Activated naive CD8-positive, alpha-beta T cell (primary cell): ENCODE measurements around the gene KNOP1.

Experiments
- H3K27ac Mint-ChIP-seq: one replicate; pipeline ENCODE4 v1.8.0; 2021; ENCODE audit warnings: mixed read lengths
- H3K27me3 Mint-ChIP-seq: one replicate; pipeline ENCODE4 v1.8.0; 2021; ENCODE audit warnings: mixed read lengths
- H3K36me3 Mint-ChIP-seq: one replicate; pipeline ENCODE4 v1.8.0; 2021; ENCODE audit warnings: mixed read lengths
- H3K4me1 Mint-ChIP-seq: one replicate; pipeline ENCODE4 v1.8.0; 2021; ENCODE audit warnings: low read depth, mixed read lengths
- H3K4me3 Mint-ChIP-seq: one replicate; pipeline ENCODE4 v1.8.0; 2021; ENCODE audit warnings: mild to moderate bottlenecking, mixed read lengths
- H3K9me3 Mint-ChIP-seq: one replicate; pipeline ENCODE4 v1.8.0; 2021; ENCODE audit warnings: low read depth, mixed read lengths

The KNOP1 gene, protein sequence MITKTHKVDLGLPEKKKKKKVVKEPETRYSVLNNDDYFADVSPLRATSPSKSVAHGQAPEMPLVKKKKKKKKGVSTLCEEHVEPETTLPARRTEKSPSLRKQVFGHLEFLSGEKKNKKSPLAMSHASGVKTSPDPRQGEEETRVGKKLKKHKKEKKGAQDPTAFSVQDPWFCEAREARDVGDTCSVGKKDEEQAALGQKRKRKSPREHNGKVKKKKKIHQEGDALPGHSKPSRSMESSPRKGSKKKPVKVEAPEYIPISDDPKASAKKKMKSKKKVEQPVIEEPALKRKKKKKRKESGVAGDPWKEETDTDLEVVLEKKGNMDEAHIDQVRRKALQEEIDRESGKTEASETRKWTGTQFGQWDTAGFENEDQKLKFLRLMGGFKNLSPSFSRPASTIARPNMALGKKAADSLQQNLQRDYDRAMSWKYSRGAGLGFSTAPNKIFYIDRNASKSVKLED

GRCh38 chr16:19717741-19718623 is at the start of gene KNOP1, which contains the start of gene IQCK:
TSS of gene KNOP1 (minus strand) at chr16:19718227. CDS start at chr16:19715035, 3,192 bp downstream.
TSS of gene IQCK (plus strand) at chr16:19718271. CDS start at chr16:19718307, 36 bp downstream.
- no peaks in the 10 kb centered on the region for H3K9me3 Mint-ChIP-seq
- H3K27me3 Mint-ChIP-seq, result no peaks in the 10 kb centered on the region
- peak within 1 kb of the TSS; percentile 96 for H3K4me3 Mint-ChIP-seq
- peak within 1 kb of the TSS; percentile 92 for H3K27ac Mint-ChIP-seq
- peaks cover 22% of the 10 kb centered on the region for H3K4me1 Mint-ChIP-seq
- peaks cover 11% of the 10 kb centered on the region for H3K36me3 Mint-ChIP-seq

- Mint-ChIP-seq H3K9me3 (peaks cover 11% of the 10 kb centered on the region), H3K4me1 (no peaks in the 10 kb centered on the region), H3K27me3 (peaks cover 2% of the 10 kb centered on the region), H3K4me3 (no peak overlapping the region), H3K27ac (no peak overlapping the region), H3K36me3 (peaks cover 8% of the 10 kb centered on the region)
Observed at GRCh38 chr16:19767497-19767896, 49.5 kb upstream of the KNOP1 start.

DNA sequence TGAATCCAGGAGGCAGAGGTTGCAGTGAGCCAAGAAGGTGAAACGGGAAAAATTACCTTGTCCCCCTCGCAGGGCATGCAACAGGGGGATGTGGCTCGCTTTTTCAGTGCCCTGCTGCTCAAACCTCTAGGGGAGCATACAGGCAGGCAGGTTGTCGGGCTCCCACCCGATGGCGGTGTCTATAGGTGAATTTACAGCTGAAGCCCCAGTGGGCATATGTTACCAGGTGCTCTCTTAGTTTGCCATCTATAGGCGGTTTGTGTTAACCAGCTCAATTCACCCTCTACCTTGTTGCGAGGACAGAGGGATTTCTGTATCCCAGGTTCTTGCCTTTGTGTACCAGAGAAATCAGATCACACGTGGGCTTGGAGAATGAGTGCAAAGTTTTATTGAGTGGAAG is 49.0 kb upstream of the KNOP1 start:
- peaks cover 2% of the 10 kb centered on the region for H3K27me3 Mint-ChIP-seq
- peaks cover 11% of the 10 kb centered on the region for H3K9me3 Mint-ChIP-seq
- no peak overlapping the region for H3K4me3 Mint-ChIP-seq
- H3K36me3 Mint-ChIP-seq, result peaks cover 8% of the 10 kb centered on the region
- H3K27ac Mint-ChIP-seq, result no peak overlapping the region
- H3K4me1 Mint-ChIP-seq, result no peaks in the 10 kb centered on the region

GRCh38 chr16:19766554-19766884 is 48.5 kb upstream of the KNOP1 start:
- Mint-ChIP-seq H3K36me3 (peaks cover 8% of the 10 kb centered on the region), H3K4me1 (no peaks in the 10 kb centered on the region), H3K9me3 (peaks cover 11% of the 10 kb centered on the region), H3K4me3 (no peak overlapping the region), H3K27me3 (peaks cover 2% of the 10 kb centered on the region), H3K27ac (no peak overlapping the region)

GRCh38 chr16:19765860-19766553 is 48.0 kb upstream of the KNOP1 start:
- H3K27me3 Mint-ChIP-seq, result peaks cover 2% of the 10 kb centered on the region
- peaks cover 11% of the 10 kb centered on the region for H3K9me3 Mint-ChIP-seq
- H3K36me3 Mint-ChIP-seq, result peaks cover 8% of the 10 kb centered on the region

GRCh38 chr16:19760356-19761060 is 42.5 kb upstream of the KNOP1 start:
- Mint-ChIP-seq H3K27me3 (no peaks in the 10 kb centered on the region), H3K4me3 (no peak overlapping the region), H3K4me1 (no peaks in the 10 kb centered on the region), H3K36me3 (no peaks in the 10 kb centered on the region), H3K27ac (no peak overlapping the region), H3K9me3 (no peaks in the 10 kb centered on the region)

More at GRCh38 chr16:19765860-19766553, 48.0 kb upstream of the KNOP1 start:
- Mint-ChIP-seq H3K4me1 (no peaks in the 10 kb centered on the region), H3K4me3 (no peak overlapping the region), H3K27ac (no peak overlapping the region)

- no peaks in the 10 kb centered on the region for H3K9me3 Mint-ChIP-seq
- H3K27ac Mint-ChIP-seq, result no peak overlapping the region
- no peak overlapping the region for H3K4me3 Mint-ChIP-seq
- no peaks in the 10 kb centered on the region for H3K4me1 Mint-ChIP-seq
- no peaks in the 10 kb centered on the region for H3K27me3 Mint-ChIP-seq
- H3K36me3 Mint-ChIP-seq, result no peaks in the 10 kb centered on the region
Observed at GRCh38 chr16:19757762-19758595, 40.0 kb upstream of the KNOP1 start.

DNA sequence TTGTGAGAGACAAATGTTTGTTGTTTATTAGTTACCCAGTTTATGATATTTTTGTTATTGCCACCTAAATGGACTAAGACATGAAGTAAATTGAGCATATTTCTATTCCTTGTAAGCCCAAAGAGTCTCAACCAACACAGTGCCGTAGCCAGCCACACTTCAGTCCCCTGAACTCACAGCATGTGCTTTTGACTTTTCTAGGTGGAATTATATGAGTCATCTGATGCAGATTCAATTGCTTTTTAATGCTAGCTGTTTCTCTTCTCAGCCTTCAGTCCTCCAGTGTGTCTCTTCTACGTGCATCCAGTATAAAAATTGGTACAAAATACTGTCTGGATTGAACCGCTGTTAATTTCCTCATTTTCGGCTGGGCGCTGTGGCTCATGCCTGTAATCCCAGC is 39.0 kb upstream of the KNOP1 start:
- no peak overlapping the region for H3K27ac Mint-ChIP-seq
- no peaks in the 10 kb centered on the region for H3K36me3 Mint-ChIP-seq
- no peaks in the 10 kb centered on the region for H3K4me1 Mint-ChIP-seq

DNA sequence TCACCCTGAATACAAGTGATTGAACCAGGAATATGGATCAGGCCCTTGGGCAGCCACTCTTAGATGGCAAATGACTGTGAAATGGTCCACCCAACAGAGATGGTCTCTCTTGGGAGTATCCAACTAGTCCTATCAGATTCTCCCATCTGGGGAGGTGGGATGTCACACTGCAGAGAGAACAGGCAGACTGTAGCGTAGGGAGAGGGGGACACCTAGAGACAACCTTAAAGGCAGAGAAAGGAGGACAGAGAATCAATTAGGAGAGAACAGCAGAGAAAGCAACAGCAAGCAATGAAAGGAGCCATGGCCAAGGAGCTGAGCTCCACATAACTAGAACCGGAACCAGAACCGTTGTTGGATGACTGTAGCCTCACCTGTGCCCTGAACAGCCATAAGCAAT is 37.2 kb upstream of the KNOP1 start:
- no peaks in the 10 kb centered on the region for H3K9me3 Mint-ChIP-seq
- H3K4me3 Mint-ChIP-seq, result no peak overlapping the region
- no peaks in the 10 kb centered on the region for H3K27me3 Mint-ChIP-seq
- peaks cover 2% of the 10 kb centered on the region for H3K36me3 Mint-ChIP-seq
- H3K4me1 Mint-ChIP-seq, result no peaks in the 10 kb centered on the region
- H3K27ac Mint-ChIP-seq, result no peak overlapping the region

More for the DNA sequence above, 39.0 kb upstream of the KNOP1 start:
- no peaks in the 10 kb centered on the region for H3K27me3 Mint-ChIP-seq
- no peak overlapping the region for H3K4me3 Mint-ChIP-seq
- H3K9me3 Mint-ChIP-seq, result no peaks in the 10 kb centered on the region

DNA sequence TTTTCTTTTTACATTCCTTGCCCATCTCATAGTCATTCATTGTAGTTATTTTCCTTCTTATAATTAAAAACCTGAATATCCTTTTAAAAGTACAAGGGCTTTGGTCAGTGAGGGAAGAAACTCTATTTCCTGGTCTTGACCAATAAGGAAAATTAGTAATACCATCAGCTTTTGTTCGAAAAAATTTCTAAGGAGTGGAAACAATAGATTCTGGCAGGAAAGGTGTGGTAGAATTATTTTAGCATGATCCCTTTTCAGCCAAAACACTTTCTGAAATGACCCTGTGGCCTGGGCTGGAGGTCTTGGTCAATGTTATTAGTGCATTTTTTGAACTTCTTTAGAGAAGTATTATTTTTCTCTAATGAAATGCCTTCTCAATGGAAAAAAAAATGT is 36.6 kb upstream of the KNOP1 start:
- H3K36me3 Mint-ChIP-seq, result peaks cover 2% of the 10 kb centered on the region
- H3K4me1 Mint-ChIP-seq, result no peaks in the 10 kb centered on the region
- no peaks in the 10 kb centered on the region for H3K27me3 Mint-ChIP-seq
- H3K4me3 Mint-ChIP-seq, result no peak overlapping the region
- no peak overlapping the region for H3K27ac Mint-ChIP-seq
- no peaks in the 10 kb centered on the region for H3K9me3 Mint-ChIP-seq

DNA sequence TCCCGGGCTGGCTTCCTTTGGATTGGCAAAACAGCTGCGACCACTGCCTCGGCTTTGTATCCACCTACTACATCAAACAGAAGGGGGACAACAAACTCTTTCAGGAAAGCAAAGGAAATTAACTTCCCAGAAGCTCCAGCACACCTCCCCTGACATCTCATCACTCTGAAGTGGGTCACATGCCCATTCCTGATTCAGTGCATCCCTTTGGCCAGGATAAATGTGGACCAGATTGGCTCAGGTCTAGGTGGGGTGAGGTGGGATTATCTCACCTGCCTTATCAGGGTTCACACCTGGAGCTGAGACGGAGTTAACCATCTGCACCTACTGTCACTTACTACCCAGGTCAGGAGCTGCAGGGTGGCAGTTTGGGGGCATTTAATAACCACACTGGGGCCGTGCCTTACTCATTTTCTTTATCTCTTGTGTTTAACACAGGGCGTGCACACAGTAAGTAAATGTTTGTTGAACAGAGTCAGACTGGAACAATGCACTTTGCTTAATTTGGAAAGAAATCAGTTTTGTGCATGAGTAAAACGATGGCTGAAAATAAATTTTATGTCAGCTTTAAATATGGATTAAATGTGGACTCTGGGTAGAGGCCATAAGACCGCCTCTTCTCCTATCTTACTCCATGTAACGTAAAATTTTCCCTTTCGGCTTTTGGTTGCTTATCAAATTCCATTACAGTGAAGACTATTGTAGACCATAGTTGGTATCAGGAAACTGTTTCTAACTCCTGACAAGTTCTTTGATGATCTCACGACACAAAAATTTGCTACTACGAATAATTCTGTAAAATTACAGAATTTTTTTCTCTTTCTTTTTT is 36.0 kb upstream of the KNOP1 start:
- Mint-ChIP-seq H3K4me1 (no peaks in the 10 kb centered on the region), H3K36me3 (peaks cover 2% of the 10 kb centered on the region), H3K27me3 (no peaks in the 10 kb centered on the region), H3K27ac (no peak overlapping the region), H3K4me3 (no peak overlapping the region), H3K9me3 (no peaks in the 10 kb centered on the region)

- no peaks in the 10 kb centered on the region for H3K9me3 Mint-ChIP-seq
- no peak overlapping the region for H3K27ac Mint-ChIP-seq
- H3K27me3 Mint-ChIP-seq, result no peaks in the 10 kb centered on the region
- peaks cover 2% of the 10 kb centered on the region for H3K36me3 Mint-ChIP-seq
- H3K4me1 Mint-ChIP-seq, result no peaks in the 10 kb centered on the region
- no peak overlapping the region for H3K4me3 Mint-ChIP-seq
Observed at GRCh38 chr16:19751478-19752385, 33.7 kb upstream of the KNOP1 start.
